CD4-positive, alpha-beta T cell (primary cell): ENCODE data around the gene PTPRE. TPM values are rescaled to one million over a fixed set of nuclear protein-coding genes. Genes with fewer than 3 reads are reported as not detected.

Experiments used
- ATAC-seq: fragments of 200-7000 bp; cut with Tn5 transposase; one replicate; pipeline ENCODE4 v1.10.0; 2022; ENCODE audit warnings: mild to moderate bottlenecking; ENCODE audit not compliant: poor library complexity
- CTCF ChIA-PET: fragments of 350-600 bp; sonication (Branson Sonifier 250); formaldehyde crosslinking; loops from one replicate; lab custom pipeline; 2021; ENCODE audit warnings: antibody characterized with exemption, inconsistent platforms; lab: Charles Lee
- POLR2A ChIA-PET: fragments of 350-600 bp; sonication (Branson Sonifier 250); formaldehyde crosslinking; loops from one replicate; lab custom pipeline; 2021; ENCODE audit warnings: antibody characterized with exemption, inconsistent platforms; lab: Charles Lee
- DNase-seq, 14 experiments: peaks; one replicate each; pipeline ENCODE4 v3.0.0-alpha.2; 2013 to 2020; ENCODE audit warnings: mixed read lengths in 2 of 14
- H3K27ac ChIP-seq, 2 donors: one replicate each; pipeline versions ENCODE4 v1.5.1 to v1.7.0; 2013; ENCODE audit warnings: low read length in 2 of 2, low read depth in 1 of 2, mild to moderate bottlenecking in 1 of 2
- H3K27me3 ChIP-seq, 2 experiments: 1 replicate in 1 of 2; 2 replicates in 1 of 2; pipeline versions ENCODE4 v1.6.1 to v1.7.0; 2013; ENCODE audit warnings: low read length in 2 of 2, control low read depth in 1 of 2, mild to moderate bottlenecking in 1 of 2, moderate library complexity in 1 of 2; ENCODE audit not compliant: insufficient read depth in 2 of 2, control insufficient read depth in 1 of 2
- H3K36me3 ChIP-seq: one replicate; pipeline ENCODE4 v1.6.1; 2013; ENCODE audit warnings: low read length, control low read depth; ENCODE audit not compliant: insufficient read depth
- H3K4me1 ChIP-seq: one replicate; pipeline ENCODE4 v1.6.1; 2013; ENCODE audit warnings: low read length, control low read depth; ENCODE audit not compliant: insufficient read depth
- H3K4me3 ChIP-seq: one replicate; pipeline ENCODE4 v1.5.1; 2013; ENCODE audit warnings: mild to moderate bottlenecking, low read length, moderate library complexity
- H3K9me3 ChIP-seq, 2 experiments: 1 replicate in 1 of 2; 2 replicates in 1 of 2; pipeline versions ENCODE4 v1.6.1 to v1.7.0; 2013; ENCODE audit warnings: low read length in 2 of 2, mild to moderate bottlenecking in 2 of 2, control low read depth in 1 of 2, moderate library complexity in 1 of 2; ENCODE audit not compliant: control insufficient read depth in 1 of 2, insufficient read depth in 1 of 2
- H3K27ac Mint-ChIP-seq: one replicate; pipeline ENCODE4 v1.8.0; 2020; ENCODE audit warnings: mixed read lengths
- H3K27me3 Mint-ChIP-seq: one replicate; pipeline ENCODE4 v1.8.0; 2021; ENCODE audit warnings: mixed read lengths
- H3K36me3 Mint-ChIP-seq: one replicate; pipeline ENCODE4 v1.8.0; 2021; ENCODE audit warnings: low read depth, mixed read lengths
- H3K4me1 Mint-ChIP-seq: one replicate; pipeline ENCODE4 v1.8.0; 2021; ENCODE audit warnings: low read depth, mixed read lengths
- H3K4me3 Mint-ChIP-seq: one replicate; pipeline ENCODE4 v1.8.0; 2020; ENCODE audit warnings: mild to moderate bottlenecking, mixed read lengths
- H3K9me3 Mint-ChIP-seq: one replicate; pipeline ENCODE4 v1.8.0; 2020; ENCODE audit warnings: mixed read lengths
- CTCF ChIP-seq: fragments of 200-600 bp; IDR thresholded peaks from one replicate; pipeline ENCODE4 v1.8.0; 2022; ENCODE audit warnings: antibody characterized with exemption, mild to moderate bottlenecking
- intact Hi-C, 2 experiments: fragments of 100-400 bp; cut with DNase I in 1 of 2; cut with micrococcal nuclease in 1 of 2; formaldehyde crosslinking; loops; one replicate each; pipeline versions ENCODE4 v1.15.1 to v1.9.0; 2023 to 2025; cut with DNase I, micrococcal nuclease
- total RNA-seq, 174 experiments: library from RNA in 2 of 174; stranded (reverse) in 2 of 174; gene quantifications; one replicate each; pipeline ENCODE4 v1.2.3 and lab custom pipeline; 2021 to 2026

Gene PTPRE
- total RNA-seq, 2 experiments from 2014 or later: 47.6 to 55.1 TPM

- ChIA-PET POLR2A (interaction anchor here (0.6 kb wide), 1 partner anchor 87 kb away, joined by 3 read pairs; no protein-coding TSS in a partner anchor), CTCF (interaction anchor here (0.8 to 3.5 kb wide), 2 partner anchors 11 to 18 kb away, joined by 4 to 13 read pairs; no protein-coding TSS in a partner anchor)
- Histone ChIP-seq H3K27me3 (no peaks in the 10 kb centered on the region), H3K4me1 (peaks cover 51% of the 10 kb centered on the region), H3K9me3 (peaks cover 0 to 5% of the 10 kb centered on the region in 2 experiments), H3K4me3 (no peak overlapping the region), H3K27ac (no peak overlapping the region), H3K36me3 (peaks cover 66% of the 10 kb centered on the region)
- ATAC-seq: no peak
- H3K9me3 Mint-ChIP-seq: no peaks in the 10 kb centered on the region
- H3K4me1 Mint-ChIP-seq: peaks cover 54% of the 10 kb centered on the region
- H3K27ac Mint-ChIP-seq: no peak overlapping the region
- TF ChIP-seq CTCF: no peak
- H3K27me3 Mint-ChIP-seq: no peaks in the 10 kb centered on the region
- H3K4me3 Mint-ChIP-seq: no peak overlapping the region
- peaks cover 87% of the 10 kb centered on the region for H3K36me3 Mint-ChIP-seq
- no peak for DNase-seq
- intact Hi-C loops: no loop called here
These were observed 144.6 kb downstream of the PTPRE start for GRCh38 chr10:128051548-128051947.

GRCh38 chr10:128052696-128053095 is 145.8 kb downstream of the PTPRE start:
- Histone ChIP-seq H3K36me3 (peaks cover 76% of the 10 kb centered on the region), H3K4me3 (no peak overlapping the region), H3K9me3 (peaks cover 0 to 5% of the 10 kb centered on the region in 2 experiments), H3K27me3 (no peaks in the 10 kb centered on the region), H3K27ac (no peak overlapping the region), H3K4me1 (peaks cover 41% of the 10 kb centered on the region)
- no peak for TF ChIP-seq CTCF
- DNase-seq (no peak), ATAC-seq (no peak)
- H3K4me1 Mint-ChIP-seq: peaks cover 46% of the 10 kb centered on the region
- no peak overlapping the region for H3K4me3 Mint-ChIP-seq
- H3K36me3 Mint-ChIP-seq: peaks cover 93% of the 10 kb centered on the region
- H3K27ac Mint-ChIP-seq: no peak overlapping the region
- intact Hi-C loops: no loop called here
- CTCF ChIA-PET: interaction anchor here (3.5 kb wide), 1 partner anchor 10 kb away, joined by 13 read pairs; no protein-coding TSS in a partner anchor
- POLR2A ChIA-PET: no interaction called here
- no peaks in the 10 kb centered on the region for H3K27me3 Mint-ChIP-seq
- no peaks in the 10 kb centered on the region for H3K9me3 Mint-ChIP-seq

DNA sequence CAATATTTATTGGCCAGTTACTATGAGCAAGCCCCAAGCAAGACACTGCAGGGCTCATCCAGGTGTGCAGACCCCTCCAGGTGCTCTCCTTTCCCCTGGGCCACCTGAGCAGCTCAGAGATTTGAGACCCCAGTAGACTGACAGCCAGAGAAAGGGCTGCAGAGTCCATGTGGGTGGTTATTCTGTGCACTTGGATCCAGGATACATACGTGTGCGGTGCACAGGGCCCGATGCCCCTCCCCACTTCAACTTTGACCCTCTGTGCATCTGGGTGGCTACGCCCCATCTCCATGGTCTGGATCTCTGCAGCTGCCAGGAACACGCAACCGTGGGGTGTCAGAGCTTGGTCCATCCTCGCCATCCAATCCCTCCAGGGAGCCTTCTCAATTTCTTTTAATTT is 146.5 kb downstream of the PTPRE start:
- H3K4me1 Mint-ChIP-seq: peaks cover 41% of the 10 kb centered on the region
- POLR2A ChIA-PET: no interaction called here
- DNase-seq: no peak
- no peak overlapping the region for H3K4me3 Mint-ChIP-seq
- H3K9me3 Mint-ChIP-seq: no peaks in the 10 kb centered on the region
- no peak overlapping the region for H3K27ac Mint-ChIP-seq
- Histone ChIP-seq H3K36me3 (peaks cover 81% of the 10 kb centered on the region), H3K27me3 (no peaks in the 10 kb centered on the region), H3K4me1 (peaks cover 42% of the 10 kb centered on the region), H3K27ac (no peak overlapping the region), H3K9me3 (peaks cover 0 to 5% of the 10 kb centered on the region in 2 experiments), H3K4me3 (no peak overlapping the region)
- no peak for ATAC-seq
- intact Hi-C loops: no loop called here
- CTCF ChIA-PET: interaction anchor here (3.5 kb wide), 1 partner anchor 9 kb away, joined by 13 read pairs; no protein-coding TSS in a partner anchor
- TF ChIP-seq CTCF: no peak
- H3K27me3 Mint-ChIP-seq: no peaks in the 10 kb centered on the region
- peaks cover 93% of the 10 kb centered on the region for H3K36me3 Mint-ChIP-seq
